H9 (cell line): ENCODE data around the gene AP2A1. TPM values are rescaled to one million over a fixed set of nuclear protein-coding genes. Genes with fewer than 3 reads are reported as not detected.

Source experiments
- DNase-seq: peaks from one replicate; pipeline ENCODE4 v3.0.0-alpha.2; 2017
- H2AFZ ChIP-seq: one replicate; pipeline ENCODE4 v1.6.1; 2013; ENCODE audit warnings: mild to moderate bottlenecking, low read length, control low read depth, moderate library complexity
- H2AK5ac ChIP-seq: 2 replicates; pipeline ENCODE4 v1.6.1; 2013; ENCODE audit warnings: low read length, control low read depth, mixed read lengths; ENCODE audit not compliant: insufficient read length
- H2BK120ac ChIP-seq: one replicate; pipeline ENCODE4 v1.6.1; 2013; ENCODE audit warnings: low read depth, mild to moderate bottlenecking, low read length, control low read depth, inconsistent platforms; ENCODE audit not compliant: poor library complexity, severe bottlenecking
- H2BK12ac ChIP-seq: 2 replicates; pipeline ENCODE4 v1.6.1; 2013; ENCODE audit warnings: low read length, control low read depth, mixed read lengths, low read depth; ENCODE audit not compliant: insufficient read length
- H2BK15ac ChIP-seq: 2 replicates; pipeline ENCODE4 v1.6.1; 2013; ENCODE audit warnings: low read depth, low read length, control low read depth
- H2BK20ac ChIP-seq: one replicate; pipeline ENCODE4 v1.6.1; 2013; ENCODE audit warnings: low read depth, mild to moderate bottlenecking, low read length, control low read depth, inconsistent platforms; ENCODE audit not compliant: poor library complexity, severe bottlenecking
- H2BK5ac ChIP-seq: 2 replicates; pipeline ENCODE4 v1.6.1; 2013; ENCODE audit warnings: low read length, control low read depth, mixed read lengths; ENCODE audit not compliant: insufficient read length
- H3K14ac ChIP-seq: 2 replicates; pipeline ENCODE4 v1.6.1; 2013; ENCODE audit warnings: low read length, control low read depth; ENCODE audit not compliant: insufficient read depth
- H3K18ac ChIP-seq: 2 replicates; pipeline ENCODE4 v1.6.1; 2013; ENCODE audit warnings: low read depth, mild to moderate bottlenecking, mixed read lengths, low read length, control low read depth; ENCODE audit not compliant: insufficient read length
- H3K23ac ChIP-seq: 2 replicates; pipeline ENCODE4 v1.6.1; 2013; ENCODE audit warnings: low read length, control low read depth, mixed read lengths, low read depth; ENCODE audit not compliant: insufficient read length
- H3K23me2 ChIP-seq: 2 replicates; pipeline ENCODE4 v1.6.1; 2013; ENCODE audit warnings: low read depth, mild to moderate bottlenecking, mixed read lengths, low read length, control low read depth; ENCODE audit not compliant: insufficient read length, poor library complexity, severe bottlenecking
- H3K27ac ChIP-seq: 2 replicates; pipeline ENCODE4 v1.5.1; 2013; ENCODE audit warnings: low read length, control low read depth, mixed read lengths, low read depth; ENCODE audit not compliant: insufficient read length
- H3K27me3 ChIP-seq: 2 replicates; pipeline ENCODE4 v1.6.1; 2013; ENCODE audit warnings: low read length, control low read depth, inconsistent platforms; ENCODE audit not compliant: insufficient read depth
- H3K4ac ChIP-seq: 2 replicates; pipeline ENCODE4 v1.6.1; 2013; ENCODE audit warnings: low read depth, mild to moderate bottlenecking, control low read depth, inconsistent platforms, low read length, moderate library complexity
- H3K4me1 ChIP-seq: 2 replicates; pipeline ENCODE4 v1.6.1; 2013; ENCODE audit warnings: low read length, control low read depth, inconsistent platforms; ENCODE audit not compliant: insufficient read depth
- H3K4me2 ChIP-seq: 2 replicates; pipeline ENCODE4 v1.6.1; 2013; ENCODE audit warnings: low read length, control low read depth, mixed read lengths; ENCODE audit not compliant: insufficient read length, insufficient read depth
- H3K56ac ChIP-seq: 2 replicates; pipeline ENCODE4 v1.6.1; 2013; ENCODE audit warnings: low read depth, mild to moderate bottlenecking, mixed read lengths, low read length, control low read depth; ENCODE audit not compliant: insufficient read length
- H3K79me1 ChIP-seq: 2 replicates; pipeline ENCODE4 v1.6.1; 2013; ENCODE audit warnings: low read depth, mild to moderate bottlenecking, moderate library complexity, low read length, control low read depth, inconsistent platforms; ENCODE audit not compliant: insufficient read depth, poor library complexity, severe bottlenecking
- H3K79me2 ChIP-seq: 2 replicates; pipeline ENCODE4 v1.6.1; 2013; ENCODE audit warnings: low read length, control low read depth, inconsistent platforms; ENCODE audit not compliant: insufficient read depth
- H3K9ac ChIP-seq: 2 replicates; pipeline ENCODE4 v1.6.1; 2013; ENCODE audit warnings: low read length, control low read depth, mixed read lengths; ENCODE audit not compliant: insufficient read length; ENCODE audit errors: extremely low read depth
- H3K9me3 ChIP-seq: one replicate; pipeline ENCODE4 v1.6.1; 2013; ENCODE audit warnings: low read depth, low read length, inconsistent platforms; ENCODE audit not compliant: control insufficient read depth
- H3T11ph ChIP-seq: one replicate; pipeline ENCODE4 v1.6.1; 2013; ENCODE audit warnings: mild to moderate bottlenecking, low read length, control low read depth, inconsistent platforms
- H4K20me1 ChIP-seq: one replicate; pipeline ENCODE4 v1.6.1; 2013; ENCODE audit not compliant: control insufficient read depth, insufficient read length, insufficient read depth
- H4K5ac ChIP-seq: 2 replicates; pipeline ENCODE4 v1.6.1; 2013; ENCODE audit warnings: low read depth, mild to moderate bottlenecking, mixed read lengths, low read length, control low read depth; ENCODE audit not compliant: insufficient read length
- H4K8ac ChIP-seq: replicated peaks from 2 replicates; pipeline ENCODE4 v1.6.1; 2013; ENCODE audit warnings: low read length, control low read depth, mixed read lengths, low read depth; ENCODE audit not compliant: insufficient read length
- H4K91ac ChIP-seq: 2 replicates; pipeline ENCODE4 v1.6.1; 2013; ENCODE audit warnings: low read depth, mild to moderate bottlenecking, moderate library complexity, mixed read lengths, low read length, control low read depth; ENCODE audit not compliant: insufficient read length
- H3K27ac Mint-ChIP-seq, 3 experiments: 2 replicates in 2 of 3; 3 replicates in 1 of 3; pipeline ENCODE4 v1.8.0; 2020 to 2021; ENCODE audit warnings: mixed read lengths in 3 of 3, mild to moderate bottlenecking in 1 of 3, moderate library complexity in 1 of 3
- H3K27me3 Mint-ChIP-seq: 2 replicates; pipeline ENCODE4 v1.8.0; 2021; ENCODE audit warnings: low read depth, mild to moderate bottlenecking, moderate library complexity, mixed read lengths
- H3K36me3 Mint-ChIP-seq, 3 experiments: 2 replicates in 2 of 3; 3 replicates in 1 of 3; pipeline ENCODE4 v1.8.0; 2020 to 2021; ENCODE audit warnings: low read depth in 3 of 3, mixed read lengths in 3 of 3; ENCODE audit not compliant: insufficient read depth in 1 of 3
- H3K4me1 Mint-ChIP-seq, 2 experiments: 2 replicates each; pipeline ENCODE4 v1.8.0; 2020; ENCODE audit warnings: mixed read lengths in 2 of 2
- H3K4me3 Mint-ChIP-seq, 2 experiments: 2 replicates in 1 of 2; 3 replicates in 1 of 2; pipeline ENCODE4 v1.8.0; 2020 to 2021; ENCODE audit warnings: mild to moderate bottlenecking in 2 of 2, mixed read lengths in 2 of 2, moderate library complexity in 1 of 2
- H3K9me3 Mint-ChIP-seq, 2 experiments: 2 replicates in 1 of 2; 3 replicates in 1 of 2; pipeline ENCODE4 v1.8.0; 2020; ENCODE audit warnings: mild to moderate bottlenecking in 2 of 2, mixed read lengths in 2 of 2, moderate library complexity in 1 of 2
- CTCF ChIP-seq: fragments of 200-600 bp; sonication (generic); conservative IDR thresholded peaks from 3 replicates; pipeline ENCODE4 v1.8.0; 2021; ENCODE audit warnings: antibody characterized with exemption, mild to moderate bottlenecking
- WGBS: extraction: QIAGEN DNeasy Blood & Tissue Kit; methylation state at CpG from one replicate; pipeline ENCODE4 v1.1.7; 2013; ENCODE audit warnings: missing lambda C conversion rate, low lambda C conversion rate, mixed read lengths; ENCODE audit not compliant: insufficient read length; ENCODE audit errors: extremely low coverage; 5-methylcytosine and 5-hydroxymethylcytosine counted together
- total RNA-seq: library from RNA; stranded (reverse); gene quantifications from 2 replicates; pipeline ENCODE4 v1.2.1, GENCODE V29; 2021

The AP2A1 gene
- total RNA-seq, 1 experiment from 2014 or later = 108 TPM

GRCh38 chr19:49774969-49775368 lies 8.2 kb downstream of the AP2A1 start:
- Histone ChIP-seq H3K56ac (no peak overlapping the region), H3K27me3 (no peaks in the 10 kb centered on the region), H3K4me2 (no peak overlapping the region), H3K18ac (no peak overlapping the region), H2BK120ac (no peak overlapping the region), H3K4ac (no peak overlapping the region), H3K79me2 (peaks cover 6% of the 10 kb centered on the region; the same call in 1 of the 2 replicates), H2BK5ac (no peak overlapping the region), H4K20me1 (no peaks in the 10 kb centered on the region), H2BK20ac (no peak overlapping the region), H2AFZ (no peak overlapping the region), H4K8ac (no peak overlapping the region), H3K27ac (no peak overlapping the region), H2AK5ac (no peak overlapping the region), H3K9me3 (no peaks in the 10 kb centered on the region), H3T11ph (no peak overlapping the region), H2BK12ac (no peak overlapping the region), H2BK15ac (no peak overlapping the region), H3K23ac (no peak overlapping the region), H3K4me1 (no peaks in the 10 kb centered on the region), H4K5ac (no peak overlapping the region), H3K23me2 (no peaks in the 10 kb centered on the region), H4K91ac (no peak overlapping the region), H3K14ac (no peak overlapping the region), H3K79me1 (peaks cover 9% of the 10 kb centered on the region), H3K9ac (no peak overlapping the region)
- no CpG with 5 or more reads among the region's 8 CpGs for WGBS
- Mint-ChIP-seq H3K9me3 (no peaks in the 10 kb centered on the region), H3K36me3 (peaks cover 1 to 17% (median 13%) of the 10 kb centered on the region in 3 experiments), H3K4me3 (no peak overlapping the region), H3K27ac (no peak overlapping the region), H3K27me3 (no peaks in the 10 kb centered on the region), H3K4me1 (peaks cover 3% of the 10 kb centered on the region in 2 experiments; a peak in 2 of 4 replicates)
- no peak for TF ChIP-seq CTCF
- no peak for DNase-seq
